Transverse colon (tissue), 4 donors: ENCODE measurements around the gene CTNNBL1. TPM values are rescaled to one million over a fixed set of nuclear protein-coding genes. Genes with fewer than 3 reads are reported as not detected.

Experiments
- DNase-seq: peaks from one replicate; pipeline ENCODE4 v3.0.0-alpha.2; 2019
- H3K27ac ChIP-seq, 4 donors: fragments of 200-600 bp; sonication (generic); 2 replicates each; pipeline ENCODE4 v1.5.1; 2016 to 2018; ENCODE audit warnings: inconsistent platforms in 4 of 4
- H3K27me3 ChIP-seq: fragments of 200-600 bp; sonication (generic); 2 replicates; pipeline ENCODE4 v1.5.1; 2017; ENCODE audit warnings: inconsistent platforms
- H3K36me3 ChIP-seq, 4 donors: fragments of 200-600 bp; sonication (generic); 2 replicates each; pipeline ENCODE4 v1.5.1; 2017 to 2019; ENCODE audit warnings: inconsistent platforms in 4 of 4
- H3K4me1 ChIP-seq, 4 donors: fragments of 200-600 bp; sonication (generic); 2 replicates each; pipeline ENCODE4 v1.5.1; 2017 to 2020; ENCODE audit warnings: inconsistent platforms in 4 of 4
- H3K4me3 ChIP-seq, 4 donors: fragments of 200-600 bp; sonication (generic); 1 replicate in 1 of 4; 2 replicates in 3 of 4; pipeline versions ENCODE4 v1.5.1 to v1.6.1; 2017 to 2019; ENCODE audit warnings: inconsistent platforms in 4 of 4
- H3K9me3 ChIP-seq, 2 donors: fragments of 200-600 bp; sonication (generic); 2 replicates each; pipeline ENCODE4 v1.5.1; 2017 to 2019; ENCODE audit warnings: inconsistent platforms in 2 of 2
- CTCF ChIP-seq, 5 experiments: fragments of 200-600 bp in 3 of 5; fragments of 450-650 bp in 2 of 5; sonication (generic) in 3 of 5; IDR thresholded peaks; 1 replicate in 2 of 5; 2 replicates in 3 of 5; pipeline ENCODE4 v1.5.1; 2016 to 2017; ENCODE audit warnings: antibody characterized with exemption in 5 of 5, inconsistent platforms in 3 of 5, mild to moderate bottlenecking in 2 of 5, moderate library complexity in 1 of 5
- EP300 ChIP-seq: sonication (generic); formaldehyde crosslinking; IDR thresholded peaks from one replicate; pipeline ENCODE4 v1.6.1; 2017; ENCODE audit warnings: antibody characterized with exemption, low read depth
- POLR2A ChIP-seq: fragments of 450-650 bp; IDR thresholded peaks from one replicate; pipeline ENCODE4 v1.6.1; 2016; ENCODE audit warnings: antibody characterized with exemption, mild to moderate bottlenecking, moderate library complexity
- POLR2AphosphoS5 ChIP-seq, 3 donors: sonication (generic); formaldehyde crosslinking; IDR thresholded peaks; one replicate each; pipeline ENCODE4 v1.6.1; 2016; ENCODE audit warnings: antibody characterized with exemption in 3 of 3
- WGBS, 2 donors: methylation state at CpG; one replicate each; pipeline ENCODE4 v1.1.5; 2018; ENCODE audit warnings: low coverage in 1 of 2; 5-methylcytosine and 5-hydroxymethylcytosine counted together
- in situ Hi-C, 4 donors: fragments of 200-750 bp; cut with MboI; loops; one replicate each; pipeline versions ENCODE4 v1.15.0 to v1.15.1; 2017; ENCODE audit warnings: low sequenced_read_pairs in 3 of 4, low pct_ligation_motif_present in 1 of 4, low pct_unique_long_range_greater_than_20kb in 1 of 4
- intact Hi-C: fragments of 100-400 bp; cut with DNase I; formaldehyde crosslinking; loops from one replicate; pipeline ENCODE4 v1.15.1; 2023; ENCODE audit warnings: low total_unique reads
- total RNA-seq, 4 donors: library from RNA; depleted of rRNA; stranded (reverse); fragments of >200 nt; gene quantifications; one replicate each; pipeline ENCODE4 v1.1.0, GENCODE V29; 2016

Gene CTNNBL1
- total RNA-seq, 4 donors from 2014 or later: 18.7 to 49.0 (median 22.4) TPM

GRCh38 chr20:37921341-37921929 is 227.6 kb downstream of the CTNNBL1 start:
- 57 to 70% methylated on average over 2 to 6 of the region's 6 CpGs for WGBS, 2 donors
- H3K9me3 ChIP-seq: no peaks in the 10 kb centered on the region
- intact Hi-C loops (no loop called here), in situ Hi-C loops (no loop called here)
- H3K4me3 ChIP-seq: no peak overlapping the region
- H3K4me1 ChIP-seq: no peaks in the 10 kb centered on the region
- no peak overlapping the region for H3K27ac ChIP-seq
- no peak for DNase-seq
- H3K36me3 ChIP-seq: no peaks in the 10 kb centered on the region
- H3K27me3 ChIP-seq: peaks cover 27% of the 10 kb centered on the region
- TF ChIP-seq POLR2AphosphoS5 (IDR thresholded peaks at IDR 0.05) (no peak), EP300 (no peak), POLR2A (no peak), CTCF (IDR thresholded peaks at IDR 0.05) (no peak)

Other genes starting within 250 kb of the CTNNBL1 start
- 10 to 100 TPM; 11.3 to 33.0 (median 14.3) TPM for gene NNAT, start 172.8 kb upstream of the CTNNBL1 start, total RNA-seq
- 100 to 1,000 TPM in 3 of 4 donors, 10 to 100 TPM in 1; 80.8 to 283 (median 117) TPM for gene BLCAP, start 166.2 kb upstream of the CTNNBL1 start, total RNA-seq
- 1 to 10 TPM in 3 of 4 donors, not detected in 1; 3.0 to 6.6 (median 3.0) TPM for gene VSTM2L, start 209.1 kb downstream of the CTNNBL1 start, total RNA-seq